GM18868 (cell line): ENCODE measurements around the gene ING2.
"Not testable (repeated sequence)": the region's sequence is repeated elsewhere in the genome, so short reads cannot be mapped to it uniquely, and the experiment has no call there.

Experiments
- ATAC-seq: cut with Tn5 transposase; IDR thresholded peaks from one replicate; pipeline ENCODE4 v1.9.1; 2021; ENCODE audit warnings: mild to moderate bottlenecking, moderate library complexity; ENCODE audit not compliant: unreplicated experiment

ING2 gene

GRCh38 chr4:183546376-183546775 lies 41.5 kb downstream of the ING2 start:
- ATAC-seq, result no peak

- ATAC-seq, result no peak
These were observed 43.4 kb downstream of the ING2 start for GRCh38 chr4:183548306-183548705.

GRCh38 chr4:183550345-183551093 lies 45.7 kb downstream of the ING2 start:
- no peak for ATAC-seq

- ATAC-seq, result no peak
These were observed 47.7 kb downstream of the ING2 start for GRCh38 chr4:183552274-183553146.

- ATAC-seq, result not testable (repeated sequence)
These were observed 48.3 kb downstream of the ING2 start for GRCh38 chr4:183553147-183553478.

GRCh38 chr4:183553601-183554345 lies 48.9 kb downstream of the ING2 start:
- ATAC-seq, result no peak

GRCh38 chr4:183554346-183554686 lies 49.5 kb downstream of the ING2 start:
- no peak for ATAC-seq

- ATAC-seq, result no peak
These were observed 50.2 kb downstream of the ING2 start for GRCh38 chr4:183554878-183555585.

GRCh38 chr4:183556947-183557346 lies 52.1 kb downstream of the ING2 start:
- ATAC-seq, result no peak

GRCh38 chr4:183557611-183558010 lies 52.8 kb downstream of the ING2 start:
- ATAC-seq, result no peak

GRCh38 chr4:183558873-183559272 lies 54.0 kb downstream of the ING2 start:
- no peak for ATAC-seq

GRCh38 chr4:183561905-183562304 lies 57.0 kb downstream of the ING2 start:
- ATAC-seq, result no peak
